Thyroid gland (tissue), 4 donors: ENCODE measurements around the gene DAND5. TPM values are rescaled to one million over a fixed set of nuclear protein-coding genes. Genes with fewer than 3 reads are reported as not detected.

Experiments
- DNase-seq, 2 donors: peaks; one replicate each; pipeline ENCODE4 v3.0.0-alpha.2; 2019
- H3K27ac ChIP-seq, 3 donors: fragments of 200-600 bp; sonication (generic); 1 replicate in 2 of 3; 2 replicates in 1 of 3; pipeline ENCODE4 v1.5.1; 2016 to 2019; ENCODE audit warnings: mild to moderate bottlenecking in 1 of 3, moderate library complexity in 1 of 3
- H3K27me3 ChIP-seq: fragments of 200-600 bp; sonication (generic); one replicate; pipeline ENCODE4 v1.5.1; 2019
- H3K36me3 ChIP-seq, 2 donors: fragments of 200-600 bp; sonication (generic); one replicate each; pipeline ENCODE4 v1.5.1; 2016 to 2019
- H3K4me1 ChIP-seq, 2 donors: fragments of 200-600 bp; sonication (generic); one replicate each; pipeline ENCODE4 v1.5.1; 2017 to 2019
- H3K4me3 ChIP-seq, 3 donors: fragments of 200-600 bp; sonication (generic); replicated peaks in 1 of 3; 1 replicate in 2 of 3; 2 replicates in 1 of 3; pipeline ENCODE4 v1.5.1; 2016; ENCODE audit warnings: mild to moderate bottlenecking in 1 of 3
- H3K9me3 ChIP-seq: fragments of 200-600 bp; sonication (generic); one replicate; pipeline ENCODE4 v1.5.1; 2017
- POLR2A ChIP-seq, 2 donors: fragments of 450-650 bp; IDR thresholded peaks; one replicate each; pipeline ENCODE4 v1.6.1; 2017; ENCODE audit warnings: antibody characterized with exemption in 2 of 2, mild to moderate bottlenecking in 2 of 2, moderate library complexity in 1 of 2
- WGBS, 2 donors: methylation state at CpG; one replicate each; pipeline ENCODE4 v1.1.5; 2017; 5-methylcytosine and 5-hydroxymethylcytosine counted together
- intact Hi-C: fragments of 100-400 bp; cut with DNase I; formaldehyde crosslinking; loops from one replicate; pipeline ENCODE4 v1.15.1; 2023
- total RNA-seq, 4 donors: library from RNA; depleted of rRNA; stranded (reverse); fragments of >200 nt; gene quantifications; one replicate each; pipeline ENCODE4 v1.2.3, GENCODE V29; 2016
- TF ChIP-seq, protein P1 (sequence below), 6 experiments: fragments of 200-600 bp in 3 of 6; fragments of 450-650 bp in 3 of 6; sonication (generic) in 3 of 6; IDR thresholded peaks; one replicate each; pipeline ENCODE4 v1.5.1; 2016 to 2019; ENCODE audit warnings: antibody characterized with exemption in 6 of 6, mild to moderate bottlenecking in 2 of 6, inconsistent platforms in 1 of 6, moderate library complexity in 1 of 6

The DAND5 gene
- total RNA-seq, 4 donors from 2014 or later: 0.40 to 0.45 TPM; not detected in 2

DNA sequence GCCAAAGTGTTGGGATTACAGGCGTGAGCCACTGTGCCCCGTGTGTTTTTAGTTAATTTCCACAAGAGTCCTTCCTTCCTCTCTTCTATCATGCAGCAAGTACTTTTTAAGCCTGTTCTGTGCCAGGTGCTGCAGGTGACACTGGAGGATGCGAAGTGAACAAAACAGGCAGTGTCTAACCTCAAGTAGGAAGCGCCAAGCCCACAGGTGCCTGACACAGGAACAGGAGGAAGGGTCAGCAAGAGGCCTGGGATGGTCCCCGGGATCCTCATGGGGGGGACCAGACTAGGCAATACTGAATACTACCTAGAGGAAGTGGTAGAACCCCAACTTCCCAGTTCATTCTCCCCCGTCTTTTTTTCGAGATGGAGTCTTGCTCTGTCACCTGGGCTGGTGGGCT lies 32.8 kb upstream of the DAND5 start:
- H3K4me3 ChIP-seq: no peak overlapping the region
- H3K27ac ChIP-seq: peak overlapping the region in 1 of 3 donors; percentile 70
- H3K4me1 ChIP-seq: peaks cover 32 to 39% of the 10 kb centered on the region in 2 donors
- DNase-seq: no peak
- H3K27me3 ChIP-seq: no peaks in the 10 kb centered on the region
- H3K36me3 ChIP-seq: peaks cover 25 to 28% of the 10 kb centered on the region in 2 donors
- intact Hi-C loops: loop anchor here (10.0 kb wide), 1 partner anchor 52 kb away; the partner anchor contains the start of genes DNASE2 and KLF1
- 74 to 78% methylated on average over 7 of the region's 7 CpGs for WGBS, 2 donors
- H3K9me3 ChIP-seq: no peaks in the 10 kb centered on the region
- TF ChIP-seq POLR2A (IDR thresholded peaks at IDR 0.05): no peak
- TF ChIP-seq, protein P1, sequence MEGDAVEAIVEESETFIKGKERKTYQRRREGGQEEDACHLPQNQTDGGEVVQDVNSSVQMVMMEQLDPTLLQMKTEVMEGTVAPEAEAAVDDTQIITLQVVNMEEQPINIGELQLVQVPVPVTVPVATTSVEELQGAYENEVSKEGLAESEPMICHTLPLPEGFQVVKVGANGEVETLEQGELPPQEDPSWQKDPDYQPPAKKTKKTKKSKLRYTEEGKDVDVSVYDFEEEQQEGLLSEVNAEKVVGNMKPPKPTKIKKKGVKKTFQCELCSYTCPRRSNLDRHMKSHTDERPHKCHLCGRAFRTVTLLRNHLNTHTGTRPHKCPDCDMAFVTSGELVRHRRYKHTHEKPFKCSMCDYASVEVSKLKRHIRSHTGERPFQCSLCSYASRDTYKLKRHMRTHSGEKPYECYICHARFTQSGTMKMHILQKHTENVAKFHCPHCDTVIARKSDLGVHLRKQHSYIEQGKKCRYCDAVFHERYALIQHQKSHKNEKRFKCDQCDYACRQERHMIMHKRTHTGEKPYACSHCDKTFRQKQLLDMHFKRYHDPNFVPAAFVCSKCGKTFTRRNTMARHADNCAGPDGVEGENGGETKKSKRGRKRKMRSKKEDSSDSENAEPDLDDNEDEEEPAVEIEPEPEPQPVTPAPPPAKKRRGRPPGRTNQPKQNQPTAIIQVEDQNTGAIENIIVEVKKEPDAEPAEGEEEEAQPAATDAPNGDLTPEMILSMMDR (IDR thresholded peaks at IDR 0.05): no peak

DNA sequence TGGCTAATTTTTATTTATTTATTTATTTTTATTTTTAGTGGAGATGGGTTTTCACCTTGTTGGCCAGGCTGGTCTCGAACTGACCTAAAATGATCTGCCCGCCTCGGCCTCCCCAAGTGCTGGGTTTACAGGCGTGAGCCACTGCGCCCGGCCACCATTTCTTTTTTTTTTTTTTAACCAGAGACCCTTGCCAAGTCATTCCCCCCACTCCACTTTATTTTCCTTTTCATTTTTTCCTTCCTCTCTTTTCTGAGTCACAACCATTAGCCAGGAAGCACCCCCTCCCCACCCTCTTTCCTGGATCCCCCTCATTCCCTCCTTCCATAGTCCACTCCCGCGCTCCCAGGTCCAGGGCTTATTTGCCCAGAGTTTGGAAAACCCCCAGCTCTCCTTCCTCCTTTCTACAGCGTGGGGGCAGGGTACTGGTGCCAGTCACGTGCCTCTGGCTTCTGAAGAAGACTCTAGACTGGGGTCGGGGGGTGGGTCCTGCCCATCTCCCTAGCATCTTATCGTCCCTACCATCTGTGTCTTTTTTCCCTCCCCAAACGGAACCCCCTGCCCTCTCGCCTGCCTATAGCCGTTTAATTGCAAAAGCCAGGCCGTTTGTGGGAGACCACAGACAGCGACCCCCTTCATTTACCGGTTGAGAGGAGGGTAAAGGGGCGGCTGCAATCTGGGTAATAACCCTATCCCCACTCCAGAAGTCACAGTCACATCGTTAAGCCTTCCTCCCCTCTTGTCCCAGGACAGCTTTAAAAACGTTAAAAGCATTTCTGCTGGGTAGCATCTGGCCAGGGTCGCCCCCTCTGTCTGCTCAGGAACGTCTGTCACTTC lies 32.1 kb upstream of the DAND5 start:
- Histone ChIP-seq H3K27ac (peak overlapping the region in 2 of 3 donors; percentile 47 to 70), H3K27me3 (no peaks in the 10 kb centered on the region), H3K4me1 (peaks cover 36 to 42% of the 10 kb centered on the region in 2 donors), H3K4me3 (peak overlapping the region in 1 of 3 donors; percentile 25), H3K9me3 (no peaks in the 10 kb centered on the region), H3K36me3 (peaks cover 28 to 34% of the 10 kb centered on the region in 2 donors)
- no peak for TF ChIP-seq POLR2A (IDR thresholded peaks at IDR 0.05)
- WGBS, 2 donors: 24 to 26% methylated on average over 20 to 23 of the region's 23 CpGs
- peak; percentile 52 for DNase-seq
- intact Hi-C loops: loop anchor here (10.0 kb wide), 1 partner anchor 53 kb away; the partner anchor contains the start of genes DNASE2 and KLF1

DNA sequence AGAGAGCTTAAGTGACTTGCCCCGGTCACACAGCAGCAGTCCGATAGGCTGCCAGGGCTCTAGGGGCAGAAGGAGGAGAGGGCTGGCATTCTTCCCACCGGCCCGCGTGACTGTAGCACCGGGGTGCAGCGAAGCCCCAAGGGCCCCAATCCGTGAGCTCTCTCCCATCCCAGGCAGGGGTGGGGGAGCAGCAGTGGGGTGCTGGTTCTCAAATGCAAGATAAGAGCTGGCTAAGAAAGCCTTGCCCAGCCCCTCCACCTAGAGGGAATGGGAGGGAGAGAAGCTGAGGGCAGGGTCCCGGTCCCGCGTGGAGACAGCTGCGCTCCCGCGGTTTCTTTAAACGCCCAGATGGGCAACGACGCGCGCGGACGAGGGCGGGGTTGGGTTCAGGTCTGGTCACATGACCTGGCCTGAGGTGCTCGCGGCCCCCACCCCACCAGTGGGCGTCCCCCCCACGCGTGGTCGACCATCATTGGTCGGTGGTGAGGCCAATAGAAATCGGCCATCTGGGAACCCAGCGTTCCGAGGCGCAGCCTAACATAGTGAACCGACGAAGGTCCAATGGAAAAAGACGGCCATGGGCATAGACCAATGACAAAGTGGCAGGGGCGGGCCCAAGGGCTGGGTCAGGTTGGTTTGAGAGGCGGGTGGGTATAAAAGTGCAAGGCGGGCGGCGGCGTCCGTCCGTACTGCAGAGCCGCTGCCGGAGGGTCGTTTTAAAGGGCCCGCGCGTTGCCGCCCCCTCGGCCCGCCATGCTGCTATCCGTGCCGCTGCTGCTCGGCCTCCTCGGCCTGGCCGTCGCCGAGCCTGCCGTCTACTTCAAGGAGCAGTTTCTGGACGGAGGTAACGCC lies 31.2 kb upstream of the DAND5 start, which contains the start of gene CALR:
Gene CALR, plus strand, starts transcription at position 683 of the 852 bp plus-strand sequence. Its CDS starts 71 bp downstream, at position 754.
- Histone ChIP-seq H3K4me1 (peaks cover 33 to 45% of the 10 kb centered on the region in 2 donors), H3K9me3 (no peaks in the 10 kb centered on the region), H3K4me3 (peak within 1 kb of the TSS; percentile 98 to 100 (median 99)), H3K27me3 (no peaks in the 10 kb centered on the region), H3K36me3 (peaks cover 33 to 42% of the 10 kb centered on the region in 2 donors), H3K27ac (peak within 1 kb of the TSS; percentile 90 to 98 (median 96))
- intact Hi-C loops: loop anchor here (10.0 kb wide), 1 partner anchor 53 kb away; the partner anchor contains the start of genes DNASE2 and KLF1
- peak; percentile 99 to 100 for TF ChIP-seq POLR2A (IDR thresholded peaks at IDR 0.05)
- TF ChIP-seq, protein P1 (IDR thresholded peaks at IDR 0.05): no peak
- WGBS, 2 donors: 0 to 2% methylated on average over 23 to 44 of the region's 63 CpGs
- peak; percentile 100 for DNase-seq

DNA sequence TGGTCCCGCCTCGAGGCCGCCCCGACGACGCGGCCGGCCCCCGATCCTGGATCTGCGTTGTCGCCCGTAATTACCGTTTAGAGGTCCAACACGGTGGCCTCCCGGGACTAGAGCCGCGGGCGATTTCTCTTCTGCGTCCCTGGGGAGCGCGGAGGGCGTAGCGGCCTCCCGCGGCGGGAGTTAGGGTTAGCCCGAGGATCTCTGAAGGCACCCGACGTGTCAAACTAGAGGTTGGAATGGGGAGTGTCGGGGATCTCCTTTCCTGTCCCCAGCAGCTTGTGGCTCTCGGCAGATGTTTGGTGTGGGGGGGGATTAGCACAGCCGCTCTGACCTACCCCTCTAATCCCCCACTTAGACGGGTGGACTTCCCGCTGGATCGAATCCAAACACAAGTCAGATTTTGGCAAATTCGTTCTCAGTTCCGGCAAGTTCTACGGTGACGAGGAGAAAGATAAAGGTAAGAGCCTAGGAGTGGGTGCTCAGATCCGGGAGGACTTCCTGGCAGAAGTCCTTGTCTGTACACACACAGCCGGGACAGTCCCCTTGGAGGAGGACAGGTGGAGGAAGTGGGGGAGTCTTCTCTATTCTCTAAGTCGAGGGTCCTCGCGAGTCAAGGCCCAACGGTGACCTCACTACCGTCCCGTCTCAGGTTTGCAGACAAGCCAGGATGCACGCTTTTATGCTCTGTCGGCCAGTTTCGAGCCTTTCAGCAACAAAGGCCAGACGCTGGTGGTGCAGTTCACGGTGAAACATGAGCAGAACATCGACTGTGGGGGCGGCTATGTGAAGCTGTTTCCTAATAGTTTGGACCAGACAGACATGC lies 30.4 kb upstream of the DAND5 start:
- no peak for TF ChIP-seq POLR2A (IDR thresholded peaks at IDR 0.05)
- TF ChIP-seq, protein P1 (IDR thresholded peaks at IDR 0.05): peak in 1 of 6 experiments; percentile 26

More for the DNA sequence above, 30.4 kb upstream of the DAND5 start:
- Histone ChIP-seq H3K9me3 (no peaks in the 10 kb centered on the region), H3K4me1 (peaks cover 39 to 53% of the 10 kb centered on the region in 2 donors), H3K27me3 (no peaks in the 10 kb centered on the region), H3K36me3 (peaks cover 41 to 51% of the 10 kb centered on the region in 2 donors), H3K27ac (peak overlapping the region; percentile 90 to 98 (median 96)), H3K4me3 (peak overlapping the region; percentile 98 to 100 (median 99))
- intact Hi-C loops: loop anchor here (10.0 kb wide), 1 partner anchor 54 kb away; the partner anchor contains the start of genes DNASE2 and KLF1
- DNase-seq: peak; percentile 21 to 29
- 1% methylated on average over 25 to 26 of the region's 54 CpGs for WGBS, 2 donors
